HepG2 (cell line): ENCODE results near the gene OTOP3. TPM values are rescaled to one million over a fixed set of nuclear protein-coding genes. Genes with fewer than 3 reads are reported as not detected.

ENCODE experiments used
- DNMT3B ChIP-seq: conservative IDR thresholded peaks from 2 replicates; pipeline ENCODE4 v1.6.1; 2016; ENCODE audit warnings: missing biosample characterization, control low read depth
- ETV5 ChIP-seq: IDR thresholded peaks from 2 replicates; pipeline ENCODE4 v1.6.1; 2018; ENCODE audit warnings: missing biosample characterization, missing genetic modification reagents, inconsistent platforms, borderline replicate concordance
- HNF4A ChIP-seq: sonication (generic); formaldehyde crosslinking; IDR thresholded peaks from 2 replicates; pipeline ENCODE4 v1.4.0; 2020; ENCODE audit warnings: missing genetic modification reagents
- MLX ChIP-seq: IDR thresholded peaks from 2 replicates; pipeline ENCODE4 v1.6.1; 2016
- NKX3-1 ChIP-seq: sonication (generic); formaldehyde crosslinking; IDR thresholded peaks from 2 replicates; pipeline ENCODE4 v1.5.0; 2020; ENCODE audit warnings: missing genetic modification reagents
- PRDM10 ChIP-seq: sonication (generic); formaldehyde crosslinking; IDR thresholded peaks from 2 replicates; pipeline ENCODE4 v1.4.0; 2020; ENCODE audit warnings: low read depth, missing genetic modification reagents
- REPIN1 ChIP-seq: sonication (generic); formaldehyde crosslinking; IDR thresholded peaks from 2 replicates; pipeline ENCODE4 v1.8.0; 2022; ENCODE audit warnings: missing genetic modification reagents, low read depth, mild to moderate bottlenecking, borderline replicate concordance
- RFX5 ChIP-seq: IDR thresholded peaks from 2 replicates; pipeline ENCODE4 v1.6.1; 2011; ENCODE audit warnings: low read depth, low read length, improper control_type of control experiment
- TFDP1 ChIP-seq: IDR thresholded peaks from 2 replicates; pipeline ENCODE4 v1.6.1; 2016; ENCODE audit warnings: missing compliant biosample characterization, missing genetic modification reagents, borderline replicate concordance
- TRIM24 ChIP-seq: sonication (generic); formaldehyde crosslinking; IDR thresholded peaks from 2 replicates; pipeline ENCODE4 v1.8.0; 2022; ENCODE audit warnings: mild to moderate bottlenecking, missing genetic modification reagents
- ZNF318 ChIP-seq: sonication (generic); formaldehyde crosslinking; IDR thresholded peaks from 2 replicates; pipeline ENCODE4 v1.4.0; 2020; ENCODE audit warnings: mild to moderate bottlenecking, missing genetic modification reagents
- ZNF329 ChIP-seq: sonication (generic); formaldehyde crosslinking; IDR thresholded peaks from 2 replicates; pipeline ENCODE4 v1.9.0; 2021; ENCODE audit warnings: low read depth, mild to moderate bottlenecking, missing genetic modification reagents
- ZNF572 ChIP-seq: sonication (generic); formaldehyde crosslinking; IDR thresholded peaks from 2 replicates; pipeline ENCODE4 v1.5.1; 2020; ENCODE audit warnings: mild to moderate bottlenecking, missing genetic modification reagents
- ZNF589 ChIP-seq: sonication (generic); formaldehyde crosslinking; conservative IDR thresholded peaks from 2 replicates; pipeline ENCODE4 v1.8.0; 2022; ENCODE audit warnings: mild to moderate bottlenecking, moderate library complexity, missing genetic modification reagents
- ZNF605 ChIP-seq: sonication (generic); formaldehyde crosslinking; IDR thresholded peaks from 2 replicates; pipeline ENCODE4 v1.8.0; 2022; ENCODE audit warnings: mild to moderate bottlenecking, missing genetic modification reagents
- polyA plus RNA-seq, 8 experiments: library from polyadenylated mRNA; depleted of rRNA in 3 of 8; stranded (reverse) in 7 of 8; unstranded in 1 of 8; fragments of >200 nt; fragmentation: Illumina TruSeq in 4 of 8; extraction: Trizol in 4 of 8; gene quantifications; 2 replicates each; pipeline versions ENCODE4 v1.2.1 to v1.2.3, GENCODE V29; 2011 to 2016; ENCODE audit warnings: low read depth in 4 of 8, missing spikeins in 1 of 8, mixed read lengths in 1 of 8; ENCODE audit not compliant: insufficient read depth in 1 of 8
- total RNA-seq, 5 experiments: library from RNA; depleted of rRNA; stranded (reverse); fragments of >200 nt; fragmentation: Illumina TruSeq; extraction: Trizol; gene quantifications; 2 replicates each; pipeline ENCODE4 v1.2.3, GENCODE V29; 2016; ENCODE audit warnings: low read depth in 1 of 5

OTOP3 gene
- total and polyA plus RNA-seq, 2 of the 13 experiments (the other 11 are each of a cell fraction or from before 2014, with no cell fraction given) = not detected

GRCh38 chr17:74960570-74961342 is 25.1 kb downstream of the OTOP3 start (continued):
- TF ChIP-seq PRDM10 = peak; percentile 38; the same call in 1 of the 2 replicates
- 0 out of 2 replicates have a peak, but pooled peaks have one; percentile 55 for TF ChIP-seq ZNF329 (CRISPR knock-in tag)
- TF ChIP-seq REPIN1 (CRISPR knock-in tag) = peak; percentile 87
- TF ChIP-seq ZNF605 (CRISPR knock-in tag) = peak; percentile 69
- peak; percentile 54 for TF ChIP-seq ETV5 (CRISPR knock-in tag)
- peak; percentile 40; the same call in 1 of the 2 replicates for TF ChIP-seq HNF4A (CRISPR knock-in tag)
- TF ChIP-seq ZNF589 (CRISPR knock-in tag) = 0 out of 2 replicates have a peak, but pooled peaks have one; percentile 71
- peak; percentile 84 for TF ChIP-seq DNMT3B (CRISPR knock-in tag)
- TF ChIP-seq ZNF318 (CRISPR knock-in tag) = 0 out of 2 replicates have a peak, but pooled peaks have one; percentile 70
- peak; percentile 93 for TF ChIP-seq MLX (CRISPR knock-in tag)
- TF ChIP-seq TRIM24 (CRISPR knock-in tag) = no peak
- peak; percentile 84; the same call in 1 of the 2 replicates for TF ChIP-seq TFDP1 (CRISPR knock-in tag)
- TF ChIP-seq NKX3-1 (CRISPR knock-in tag) = 0 out of 2 replicates have a peak, but pooled peaks have one; percentile 36
- peak; percentile 58; the same call in 1 of the 2 replicates for TF ChIP-seq ZNF572 (CRISPR knock-in tag)
- TF ChIP-seq RFX5 = peak; percentile 5; the same call in 1 of the 2 replicates
